Activated T-cell treated with anti-CD3 and anti-CD28 coated beads for 1 hour (primary cell): ENCODE results near the gene QKI.
"Not testable (repeated sequence)": the region's sequence is repeated elsewhere in the genome, so short reads cannot be mapped to it uniquely, and the experiment has no call there.

ENCODE experiments used
- DNase-seq: peaks from one replicate; pipeline ENCODE4 v3.0.0-alpha.2; 2020; ENCODE audit warnings: low read depth

QKI gene

GRCh38 chr6:163579111-163579879 lies 164.8 kb downstream of the QKI start:
- no peak for DNase-seq

- DNase-seq: no peak
These were observed 165.4 kb downstream of the QKI start for GRCh38 chr6:163579880-163580295.

GRCh38 chr6:163580311-163581030 lies 166.0 kb downstream of the QKI start:
- no peak for DNase-seq

DNA sequence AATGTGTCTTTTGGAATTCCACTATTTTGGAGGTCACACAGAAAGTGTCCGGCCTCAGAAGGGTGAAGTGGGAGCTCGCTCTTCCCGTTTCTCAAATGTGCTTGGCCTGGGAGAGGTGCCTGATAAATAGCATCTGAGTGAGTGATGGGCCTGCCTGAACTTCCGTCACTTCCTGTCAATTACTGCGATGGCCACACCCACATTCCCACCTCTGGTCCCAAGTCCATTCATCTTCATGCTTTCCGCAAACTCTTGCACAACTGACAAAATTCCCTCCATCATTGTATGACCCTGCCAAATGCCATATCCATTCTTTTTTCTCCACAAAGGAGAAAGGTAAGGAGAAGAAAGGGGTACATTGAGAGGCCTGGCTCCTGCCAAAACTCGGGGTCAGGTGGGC lies 169.0 kb downstream of the QKI start:
- DNase-seq: no peak

- DNase-seq: no peak
These were observed 171.5 kb downstream of the QKI start for GRCh38 chr6:163585932-163586437.

DNA sequence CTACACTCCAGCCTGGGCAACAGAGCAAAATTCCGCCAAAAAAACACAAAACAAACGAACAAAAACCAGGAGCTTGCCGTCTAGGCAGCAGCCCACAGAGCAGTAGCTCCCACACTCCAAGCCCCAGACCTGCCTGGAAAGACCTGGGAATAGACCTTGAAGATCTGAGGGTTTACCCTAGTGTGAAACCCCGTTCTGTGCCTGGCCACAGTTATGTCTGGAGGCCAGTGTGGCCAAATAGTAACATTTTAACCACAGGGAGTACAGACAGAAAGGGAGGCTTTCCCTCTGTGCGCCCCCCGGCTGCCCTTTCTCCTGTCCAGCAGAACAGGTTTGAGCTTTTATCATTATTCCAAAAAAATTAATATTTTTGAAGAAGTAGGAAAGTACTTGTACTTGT lies 172.4 kb downstream of the QKI start:
- DNase-seq: no peak

- no peak for DNase-seq
These were observed 173.9 kb downstream of the QKI start for GRCh38 chr6:163588220-163588919.

GRCh38 chr6:163589387-163589786 lies 174.9 kb downstream of the QKI start:
- no peak for DNase-seq

DNA sequence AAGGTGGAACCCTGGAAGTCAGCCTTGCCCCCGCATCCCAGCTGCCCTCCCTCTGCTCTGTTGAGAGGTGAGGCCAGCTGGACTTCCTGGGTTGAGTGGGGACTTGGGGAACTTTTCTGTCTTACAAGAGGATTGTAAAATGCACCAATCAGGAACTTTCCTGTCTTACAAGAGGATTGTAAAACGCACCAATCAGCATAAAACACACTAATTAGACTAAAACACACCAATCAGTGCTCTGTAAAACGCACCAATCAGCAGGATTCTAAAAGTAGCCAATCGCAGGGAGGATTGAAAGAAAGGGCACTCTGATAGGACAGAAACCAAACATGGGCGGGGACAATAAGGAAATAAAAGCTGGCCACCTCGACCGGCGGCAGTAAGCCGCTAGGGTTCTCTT lies 175.6 kb downstream of the QKI start:
- DNase-seq: not testable (repeated sequence)

GRCh38 chr6:163592872-163593271 lies 178.4 kb downstream of the QKI start:
- no peak for DNase-seq

GRCh38 chr6:163596174-163596573 lies 181.7 kb downstream of the QKI start:
- DNase-seq: no peak

DNA sequence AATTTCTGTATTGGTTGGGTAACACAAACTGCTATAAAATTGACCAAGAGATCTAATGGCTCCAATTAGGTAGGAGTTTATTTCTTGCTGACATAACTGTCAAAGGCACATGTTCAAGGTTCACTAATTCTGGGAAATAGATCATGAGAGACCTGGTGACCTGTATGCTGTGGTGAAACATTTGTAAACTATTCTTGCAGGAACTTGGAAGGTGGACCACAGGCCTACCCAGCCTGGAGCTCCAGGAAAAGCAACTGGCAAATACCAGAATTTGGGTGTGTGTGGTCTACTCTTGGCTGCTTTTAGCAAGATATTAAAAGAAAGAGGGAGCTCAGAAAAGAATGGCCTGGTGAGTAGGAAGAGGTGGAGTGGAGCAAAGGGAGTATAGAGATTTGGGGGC lies 184.6 kb downstream of the QKI start:
- no peak for DNase-seq

DNA sequence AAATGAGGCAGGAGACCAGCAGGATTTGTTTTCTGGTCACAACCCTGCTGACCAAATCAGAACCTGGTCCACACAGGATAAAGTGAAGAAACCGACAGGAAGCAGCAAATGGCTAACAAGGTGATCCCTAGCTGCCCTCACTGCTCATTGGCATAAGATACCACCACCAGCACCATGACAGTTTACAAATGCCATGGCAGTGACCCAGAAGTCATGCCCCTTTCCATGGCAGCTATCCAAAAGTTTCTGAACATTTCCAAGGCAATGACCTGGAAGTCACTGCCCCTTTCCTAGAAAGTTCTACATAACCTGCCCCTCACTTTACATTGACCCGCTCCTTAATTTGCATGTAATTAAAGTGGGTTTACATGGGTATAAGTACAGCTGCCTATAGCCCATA lies 185.2 kb downstream of the QKI start:
- DNase-seq: no peak

DNA sequence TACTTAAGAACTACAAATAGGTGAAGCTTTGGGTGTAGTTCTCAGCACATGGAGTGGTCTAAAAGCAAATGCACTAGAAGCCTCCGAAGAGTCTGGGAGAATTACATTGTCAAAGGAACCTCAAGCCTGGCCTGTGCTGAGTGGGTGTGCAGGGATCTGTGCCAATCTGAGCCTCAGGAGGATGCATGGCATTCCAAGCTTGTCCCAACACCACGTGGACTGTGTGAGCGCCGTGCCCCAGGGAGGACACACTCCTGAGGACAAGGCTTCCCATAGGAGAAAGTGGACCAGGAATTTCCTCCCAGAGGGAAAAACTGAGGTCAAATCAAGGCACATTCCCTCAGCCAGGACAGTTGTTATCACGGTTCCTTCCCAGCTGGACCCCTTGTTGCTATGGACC lies 185.8 kb downstream of the QKI start:
- no peak for DNase-seq

GRCh38 chr6:163600781-163601180 lies 186.3 kb downstream of the QKI start:
- DNase-seq: no peak

GRCh38 chr6:163602851-163603250 lies 188.3 kb downstream of the QKI start:
- no peak for DNase-seq

GRCh38 chr6:163603395-163603794 lies 188.9 kb downstream of the QKI start:
- no peak for DNase-seq

DNA sequence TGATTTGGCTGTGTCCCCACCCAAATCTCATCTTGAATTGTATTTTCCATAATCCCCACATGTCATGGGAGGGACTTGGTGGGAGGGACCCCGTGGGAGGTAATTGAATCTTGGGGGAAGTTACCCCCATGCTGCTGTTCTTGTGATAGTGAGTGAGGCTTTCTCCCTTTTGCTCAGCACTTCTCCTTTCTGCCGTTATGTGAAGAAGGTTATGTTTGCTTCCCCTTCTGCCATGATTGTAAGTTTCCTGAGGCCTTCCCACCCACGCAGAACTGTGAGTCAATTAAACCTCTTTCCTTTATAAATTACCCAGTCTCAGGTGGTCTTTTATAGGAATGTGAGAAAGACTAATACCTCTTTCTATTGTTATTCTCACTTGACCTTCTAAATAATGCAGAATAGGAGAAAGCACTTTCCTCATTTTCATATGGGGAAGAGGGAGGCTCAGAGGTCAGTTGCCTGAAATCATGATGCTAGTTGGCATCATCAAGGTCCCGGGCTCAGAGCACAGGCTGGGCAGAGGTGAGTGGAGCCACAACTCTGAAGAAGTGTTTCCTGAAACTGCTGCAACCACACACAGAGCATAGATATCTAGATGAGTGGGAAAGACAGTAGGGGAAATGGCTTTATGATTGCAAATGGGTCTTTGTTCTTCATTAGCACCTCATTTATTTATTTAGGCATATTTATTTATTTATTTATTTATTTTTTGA lies 191.0 kb downstream of the QKI start:
- no peak for DNase-seq

DNA sequence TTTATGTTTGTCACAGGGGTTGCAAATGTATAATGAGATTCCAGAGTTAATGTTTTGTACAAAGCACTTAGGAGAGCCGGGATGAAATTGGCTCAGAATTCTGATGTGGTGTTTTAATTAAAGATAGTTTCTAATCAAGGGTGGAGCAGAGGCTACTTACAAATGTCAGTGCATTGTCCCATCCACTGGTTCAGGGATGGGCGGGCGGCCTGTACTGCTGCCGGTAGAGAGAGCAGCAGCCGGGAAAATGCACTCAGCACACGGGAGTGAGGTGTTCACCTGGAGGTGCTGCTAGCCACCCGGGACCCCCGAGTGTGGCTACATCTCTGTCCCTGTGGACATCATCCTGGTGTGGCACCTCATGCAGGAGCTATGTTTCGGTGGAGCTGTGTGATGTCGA lies 193.3 kb downstream of the QKI start:
- DNase-seq: no peak

GRCh38 chr6:163608204-163608644 lies 193.7 kb downstream of the QKI start:
- DNase-seq: no peak

DNA sequence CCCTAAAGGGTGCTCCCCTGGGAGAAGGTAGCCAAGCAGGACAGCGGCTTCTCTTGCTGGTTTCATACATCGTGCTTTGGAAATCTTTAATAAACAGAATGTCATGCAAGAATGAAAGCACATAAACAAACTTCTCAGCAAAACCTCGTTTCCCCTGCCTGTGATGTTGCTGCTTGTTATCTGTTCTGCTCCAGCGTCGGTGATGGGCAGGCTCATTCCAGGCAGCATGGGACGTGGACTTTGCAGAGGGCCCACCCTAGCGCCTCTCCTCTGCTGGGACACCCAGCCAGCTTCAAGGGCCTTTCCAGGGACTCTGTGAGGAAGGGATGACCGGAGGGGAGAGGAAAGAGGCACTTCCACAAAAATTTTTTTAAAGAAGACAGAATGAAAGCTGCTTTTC lies 197.7 kb downstream of the QKI start:
- DNase-seq: no peak

GRCh38 chr6:163613025-163613424 lies 198.5 kb downstream of the QKI start:
- no peak for DNase-seq
